Middle frontal gyrus (tissue), 1 donor: ENCODE data around the gene PSMA2.

Experiments used
- DNase-seq: peaks from one replicate; pipeline ENCODE4 v3.0.0-alpha.2; 2015; ENCODE audit warnings: low spot score; ENCODE audit errors: extremely low spot score

PSMA2 gene

GRCh38 chr7:42931834-42932651, at the start of gene PSMA2, which contains the start of gene MRPL32:
PSMA2 (minus strand) TSS chr7:42932174; CDS start chr7:42932158, 16 bp downstream.
MRPL32 (plus strand) TSS chr7:42932376; CDS start chr7:42932387, 11 bp downstream.
- DNase-seq: peak; percentile 97

GRCh38 chr7:42981601-42982000, 49.6 kb upstream of the PSMA2 start:
- no peak for DNase-seq

- DNase-seq: no peak
Measured at GRCh38 chr7:42980514-42980913, 48.5 kb upstream of the PSMA2 start.

GRCh38 chr7:42980084-42980483, 48.1 kb upstream of the PSMA2 start:
- DNase-seq: no peak

GRCh38 chr7:42978496-42978895, 46.5 kb upstream of the PSMA2 start:
- DNase-seq: no peak

GRCh38 chr7:42976371-42976770, 44.4 kb upstream of the PSMA2 start:
- DNase-seq: no peak

- DNase-seq: no peak
Measured at GRCh38 chr7:42972699-42973500, 40.9 kb upstream of the PSMA2 start.

GRCh38 chr7:42967391-42967790, 35.4 kb upstream of the PSMA2 start:
- DNase-seq: no peak

GRCh38 chr7:42964849-42965805, 33.2 kb upstream of the PSMA2 start:
- DNase-seq: peak; percentile 15

- no peak for DNase-seq
Measured at GRCh38 chr7:42964293-42964692, 32.3 kb upstream of the PSMA2 start.

GRCh38 chr7:42961170-42961569, 29.2 kb upstream of the PSMA2 start:
- no peak for DNase-seq

- DNase-seq: no peak
Measured at GRCh38 chr7:42960762-42961161, 28.8 kb upstream of the PSMA2 start.

GRCh38 chr7:42959549-42959948, 27.6 kb upstream of the PSMA2 start:
- DNase-seq: no peak

GRCh38 chr7:42956062-42956461, 24.1 kb upstream of the PSMA2 start:
- DNase-seq: no peak

- no peak for DNase-seq
Measured at GRCh38 chr7:42953994-42954393, 22.0 kb upstream of the PSMA2 start.

GRCh38 chr7:42952328-42952727, 20.4 kb upstream of the PSMA2 start:
- no peak for DNase-seq

GRCh38 chr7:42950417-42950816, 18.4 kb upstream of the PSMA2 start:
- no peak for DNase-seq

- no peak for DNase-seq
Measured at GRCh38 chr7:42947521-42947920, 15.5 kb upstream of the PSMA2 start.

GRCh38 chr7:42946627-42946950, 14.6 kb upstream of the PSMA2 start:
- no peak for DNase-seq

GRCh38 chr7:42945821-42946626, 14.1 kb upstream of the PSMA2 start:
- no peak for DNase-seq
